Sigmoid colon (tissue), 4 donors: Measurements from ENCODE around the gene ABCC1.

Experiments used
- CTCF ChIP-seq, 4 experiments: fragments of 450-650 bp in 3 of 4; fragments of 200-600 bp in 1 of 4; IDR thresholded peaks; one replicate each; pipeline ENCODE4 v1.5.1; 2016 to 2019; ENCODE audit warnings: antibody characterized with exemption in 4 of 4, mild to moderate bottlenecking in 3 of 4, moderate library complexity in 2 of 4
- EP300 ChIP-seq, 4 donors: sonication (generic); formaldehyde crosslinking; IDR thresholded peaks; one replicate each; pipeline ENCODE4 v1.6.1; 2017; ENCODE audit warnings: antibody characterized with exemption in 4 of 4
- POLR2A ChIP-seq, 2 donors: fragments of 450-650 bp; IDR thresholded peaks; one replicate each; pipeline ENCODE4 v1.6.1; 2016; ENCODE audit warnings: antibody characterized with exemption in 2 of 2, mild to moderate bottlenecking in 2 of 2, moderate library complexity in 2 of 2
- POLR2AphosphoS5 ChIP-seq, 4 donors: sonication (generic); formaldehyde crosslinking; IDR thresholded peaks; one replicate each; pipeline ENCODE4 v1.6.1; 2017; ENCODE audit warnings: antibody characterized with exemption in 4 of 4

DNA sequence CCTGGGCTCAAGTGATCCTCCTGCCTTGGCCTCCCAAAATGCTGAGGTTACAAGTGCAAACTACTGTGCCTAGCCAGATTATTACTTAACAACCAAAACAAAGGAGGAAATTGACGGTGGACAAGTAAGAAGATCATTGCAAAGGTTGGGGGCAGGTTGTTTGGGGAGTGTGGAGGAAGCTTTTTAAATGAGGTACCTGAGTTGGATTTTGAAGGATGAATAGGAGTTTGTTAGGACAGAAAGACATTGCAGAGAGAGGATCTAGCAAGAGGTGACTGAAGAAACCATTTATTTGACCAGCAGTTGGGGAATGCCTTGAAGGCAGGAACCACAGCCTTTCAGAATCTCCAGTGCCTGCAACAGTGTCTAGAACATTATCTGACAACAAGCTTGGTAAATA, 51.3 kb downstream of the ABCC1 start:
- no peak for TF ChIP-seq CTCF (IDR thresholded peaks at IDR 0.05)
- no peak for TF ChIP-seq EP300 (IDR thresholded peaks at IDR 0.05)
- no peak for TF ChIP-seq POLR2AphosphoS5 (IDR thresholded peaks at IDR 0.05)
- TF ChIP-seq POLR2A (IDR thresholded peaks at IDR 0.05), result no peak
